OCI-LY7 (cell line): Measurements from ENCODE around the gene GPR84.

Experiments
- CTCF ChIP-seq: fragments of 200-600 bp; sonication (generic); conservative IDR thresholded peaks from 2 replicates; pipeline ENCODE4 v1.5.1; 2014; ENCODE audit warnings: mild to moderate bottlenecking, antibody characterized with exemption, low read length, moderate library complexity, mixed read lengths
- EZH2phosphoT487 ChIP-seq: fragments of 200-600 bp; sonication (generic); IDR thresholded peaks from 2 replicates; pipeline ENCODE4 v1.6.1; 2018; ENCODE audit warnings: low read depth, borderline replicate concordance, mild to moderate bottlenecking, mixed run types, antibody characterized with exemption, low read length, moderate library complexity, mixed read lengths

GRCh38 chr12:54398995-54399793 lies 34.9 kb upstream of the GPR84 start:
- TF ChIP-seq CTCF (peak; percentile 99), EZH2phosphoT487 (no peak)
